GM21381 (cell line): Measurements from ENCODE around the gene LAD1.

Experiments used
- ATAC-seq: cut with Tn5 transposase; IDR thresholded peaks from one replicate; pipeline ENCODE4 v1.9.1; 2021; ENCODE audit warnings: mild to moderate bottlenecking, moderate library complexity; ENCODE audit not compliant: unreplicated experiment

The LAD1 gene

GRCh38 chr1:201393076-201393475, 6.0 kb downstream of the LAD1 start:
- no peak for ATAC-seq

GRCh38 chr1:201391651-201392511, 7.2 kb downstream of the LAD1 start:
- ATAC-seq, result no peak

- ATAC-seq, result no peak
These were observed 7.9 kb downstream of the LAD1 start for GRCh38 chr1:201391225-201391624.

GRCh38 chr1:201389051-201389450, 10.1 kb downstream of the LAD1 start:
- no peak for ATAC-seq

- ATAC-seq, result no peak
These were observed 12.9 kb downstream of the LAD1 start for GRCh38 chr1:201386208-201386607.

GRCh38 chr1:201385299-201385891, 13.7 kb downstream of the LAD1 start:
- ATAC-seq, result peak; percentile 77

GRCh38 chr1:201384406-201384782, 14.7 kb downstream of the LAD1 start:
- no peak for ATAC-seq

- ATAC-seq, result no peak
These were observed 15.3 kb downstream of the LAD1 start for GRCh38 chr1:201383647-201384405.

- no peak for ATAC-seq
These were observed 18.0 kb downstream of the LAD1 start for GRCh38 chr1:201381130-201381529.

GRCh38 chr1:201379733-201380242, 19.3 kb downstream of the LAD1 start:
- no peak for ATAC-seq

- no peak for ATAC-seq
These were observed 20.3 kb downstream of the LAD1 start for GRCh38 chr1:201378804-201379203.

GRCh38 chr1:201377611-201378092, 21.5 kb downstream of the LAD1 start, which contains the start of gene TNNT2:
Gene TNNT2, minus strand, starts transcription at chr1:201377680. Its CDS starts 4,426 bp downstream, at chr1:201373254.
- ATAC-seq, result no peak

GRCh38 chr1:201376464-201377374, 22.4 kb downstream of the LAD1 start:
- no peak for ATAC-seq

- ATAC-seq, result no peak
These were observed 23.0 kb downstream of the LAD1 start for GRCh38 chr1:201376107-201376463.

- ATAC-seq, result no peak
These were observed 24.0 kb downstream of the LAD1 start for GRCh38 chr1:201375169-201375568.

GRCh38 chr1:201374364-201374763, 24.8 kb downstream of the LAD1 start:
- ATAC-seq, result no peak

- no peak for ATAC-seq
These were observed 27.3 kb downstream of the LAD1 start for GRCh38 chr1:201371792-201372191.

- ATAC-seq, result no peak
These were observed 27.8 kb downstream of the LAD1 start for GRCh38 chr1:201371276-201371675.

GRCh38 chr1:201370500-201370899, 28.6 kb downstream of the LAD1 start:
- no peak for ATAC-seq

GRCh38 chr1:201369209-201369608, 29.9 kb downstream of the LAD1 start:
- no peak for ATAC-seq
